ENCODE data around the gene MTNR1A.

The MTNR1A gene

DNA sequence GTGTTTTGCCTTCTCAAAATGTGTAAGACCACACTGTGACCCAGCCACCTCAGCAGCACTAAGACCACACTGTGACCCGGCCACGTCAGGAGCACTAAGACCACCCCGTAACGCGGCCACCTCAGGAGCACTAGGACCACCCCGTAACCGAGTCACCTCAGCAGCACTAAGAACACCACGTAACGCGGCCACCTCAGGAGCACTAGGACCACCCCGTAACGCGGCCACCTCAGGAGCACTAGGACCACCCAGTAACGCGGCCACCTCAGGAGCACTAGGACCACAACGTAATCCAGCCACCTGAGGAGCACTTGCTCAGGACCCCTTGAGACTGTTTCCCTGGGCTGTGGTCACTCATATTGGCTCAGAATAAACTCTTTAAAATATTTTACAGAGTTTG, 71.7 kb downstream of the MTNR1A start:
- Histone ChIP-seq H3K9me3 (ENCODE audit: control insufficient read depth, low read length) (no peaks in the 10 kb centered on the region), H3K36me3 (ENCODE audit: control insufficient read depth, insufficient read depth, low read length) (no peaks in the 10 kb centered on the region), H3K9ac (ENCODE audit: low read length) (no peak overlapping the region), H3K4me3 (ENCODE audit: low read length) (no peak overlapping the region), H3K4me1 (ENCODE audit: control insufficient read depth, insufficient read depth, low read length) (no peaks in the 10 kb centered on the region), H3K27me3 (ENCODE audit: control insufficient read depth, insufficient read depth, low read length) (peaks cover 4% of the 10 kb centered on the region)

All from mucosa of stomach (tissue), 1 donor.